Measurements from ENCODE around the gene DUSP22.

Gene DUSP22

DNA sequence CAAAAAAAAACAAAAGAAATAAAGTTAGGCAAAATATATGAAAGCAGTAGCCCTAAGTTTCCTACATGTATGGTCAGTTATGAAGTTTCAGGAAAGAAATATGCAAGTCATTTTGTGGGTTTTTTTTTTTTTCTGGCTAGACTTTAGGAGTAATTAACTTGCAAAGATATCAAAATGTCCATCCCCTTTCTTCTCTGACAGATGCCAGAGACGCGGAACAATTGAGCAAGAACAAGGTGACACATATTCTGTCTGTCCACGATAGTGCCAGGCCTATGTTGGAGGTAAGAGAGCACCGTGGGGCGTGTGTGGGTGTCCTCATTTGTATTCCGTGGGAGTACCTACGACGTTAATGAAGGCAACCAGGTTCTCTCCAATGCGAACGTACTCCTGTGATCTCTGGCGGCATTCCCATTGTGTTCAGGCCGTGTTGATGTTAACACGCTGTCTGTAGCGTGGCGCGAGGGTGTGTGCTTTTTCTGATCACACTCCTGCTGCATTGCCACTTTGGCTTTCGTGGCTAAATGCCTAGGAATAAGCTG lies 19.5 kb downstream of the DUSP22 start:
- no peak for FAIRE-seq

DNA sequence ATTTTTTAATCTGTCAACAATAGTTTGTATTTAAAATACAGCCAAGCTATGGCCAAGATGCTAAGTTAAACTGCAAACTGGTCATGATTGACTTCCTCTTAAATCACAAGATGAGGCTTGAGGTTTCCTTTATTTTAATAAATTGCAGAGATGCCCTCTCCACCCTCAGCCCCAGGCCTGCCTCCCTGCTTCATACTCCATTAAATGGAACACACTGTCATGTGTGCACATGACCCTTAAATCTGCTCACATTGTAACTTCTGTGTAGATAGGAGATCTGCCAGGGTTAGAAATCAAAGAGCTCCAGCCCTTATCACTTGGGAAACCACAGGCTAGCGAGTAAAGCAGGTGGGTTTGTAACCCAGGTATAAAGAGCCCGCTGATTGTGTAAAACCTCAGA lies 20.8 kb downstream of the DUSP22 start:
- no peak for FAIRE-seq

DNA sequence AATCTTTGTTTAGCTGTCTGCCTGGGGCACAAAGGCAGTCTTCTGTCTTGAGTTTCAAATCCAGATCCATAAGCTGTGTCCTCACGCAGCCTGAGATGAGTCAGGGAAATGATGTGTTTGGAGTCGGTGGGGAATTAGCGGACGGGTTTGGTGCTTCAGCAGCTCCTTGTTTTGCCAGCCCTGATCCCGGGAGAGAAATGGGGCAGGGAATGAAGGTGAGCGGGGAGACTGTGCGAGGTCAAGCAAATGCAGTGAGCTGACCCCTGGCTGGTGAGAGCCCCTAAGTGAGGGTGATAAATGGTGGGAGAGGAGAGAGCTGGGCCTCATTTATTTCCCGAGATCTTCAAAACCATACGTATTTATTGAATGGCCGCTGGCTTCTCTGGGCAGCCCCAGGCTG lies 21.6 kb downstream of the DUSP22 start:
- FAIRE-seq, result no peak

DNA sequence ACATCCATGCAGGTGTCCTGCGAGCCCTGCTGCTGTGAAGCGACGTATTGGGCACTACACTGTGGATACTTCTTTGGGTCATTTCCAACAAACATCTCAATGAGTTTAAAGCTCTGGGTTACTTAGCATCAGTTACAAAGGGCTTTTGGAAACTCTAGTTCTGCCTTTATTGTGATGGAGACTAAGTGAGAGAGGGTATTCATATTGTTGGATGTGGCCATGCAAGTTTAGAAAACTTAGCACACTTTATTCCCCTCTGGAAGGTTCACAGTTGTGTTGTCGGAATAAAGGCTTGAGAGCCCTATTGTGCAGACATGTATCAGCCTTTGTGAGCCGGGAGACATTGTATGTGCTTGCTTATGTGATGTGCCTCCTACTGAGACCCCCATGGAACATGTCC lies 22.1 kb downstream of the DUSP22 start:
- no peak for FAIRE-seq

DNA sequence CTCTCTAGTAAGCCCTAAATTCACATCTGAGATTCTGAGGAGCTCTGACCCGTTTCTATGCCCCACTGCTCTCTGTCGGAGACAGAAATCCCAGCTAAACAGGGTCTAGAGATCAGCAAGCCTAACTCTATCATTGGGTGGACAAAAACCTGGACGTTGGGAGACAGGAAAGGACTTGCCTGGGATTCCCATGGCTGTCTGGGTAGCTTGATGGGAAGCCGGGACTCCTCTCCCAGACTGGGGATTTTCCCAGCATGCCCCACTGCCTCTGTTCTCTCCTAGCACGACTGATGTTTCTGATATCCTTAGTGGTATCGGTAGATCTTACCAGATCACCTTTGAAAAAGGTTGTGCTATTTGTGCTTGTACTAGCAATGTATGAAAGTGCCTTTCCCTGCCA lies 22.9 kb downstream of the DUSP22 start:
- FAIRE-seq, result no peak

DNA sequence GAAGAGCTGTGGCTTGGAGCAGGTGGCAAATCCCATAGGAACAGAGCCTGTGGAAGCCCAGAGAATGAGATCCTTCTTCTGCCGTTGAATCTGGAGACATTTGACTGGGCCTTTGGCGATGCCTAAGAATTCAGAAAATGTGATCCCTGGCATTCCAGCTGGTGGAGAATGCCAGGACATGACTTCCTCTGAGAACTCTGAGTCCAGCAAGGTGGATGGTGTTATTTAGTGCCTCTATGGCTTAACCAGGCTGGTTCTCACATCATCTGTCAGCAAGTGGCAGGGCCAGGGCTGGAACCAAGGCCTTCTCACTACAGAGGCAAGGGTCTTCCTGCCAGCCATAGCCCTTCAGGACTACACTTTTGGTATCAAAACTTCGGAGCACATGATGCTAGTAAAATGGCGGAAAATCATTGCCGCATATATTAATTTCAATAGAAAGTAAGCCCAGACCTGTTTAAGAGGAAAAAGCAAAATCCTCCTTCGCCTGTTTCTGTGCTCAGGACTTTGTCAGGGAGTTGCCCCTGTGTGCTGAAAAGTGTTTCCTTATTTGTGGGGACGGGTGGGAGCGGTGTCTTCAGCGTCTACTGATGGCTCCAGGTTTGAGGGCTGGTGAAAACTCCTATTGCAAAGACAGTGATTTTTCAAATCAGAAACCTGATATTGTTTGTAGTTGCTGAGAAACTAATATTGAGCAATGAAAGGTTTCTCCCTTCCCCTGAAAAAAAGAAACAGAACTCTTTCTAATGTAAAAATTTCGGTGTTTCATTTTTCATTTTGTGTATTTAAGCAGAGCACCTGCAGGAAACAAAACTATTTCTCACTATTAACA lies 23.9 kb downstream of the DUSP22 start:
- FAIRE-seq, result no peak

DNA sequence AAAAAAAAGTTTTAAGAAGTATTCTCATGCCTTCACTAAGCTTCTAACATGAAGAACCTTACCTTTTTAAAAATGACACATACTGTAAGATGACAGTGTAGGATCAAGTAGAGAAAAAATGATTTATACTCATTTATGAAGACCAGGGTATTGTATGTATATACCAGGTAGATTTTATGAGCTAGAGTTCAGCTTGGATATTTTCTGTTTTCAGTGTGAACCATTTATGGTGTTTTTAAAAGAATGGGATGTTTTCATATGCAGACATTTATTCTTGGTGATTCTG lies 24.4 kb downstream of the DUSP22 start:
- no peak for FAIRE-seq

DNA sequence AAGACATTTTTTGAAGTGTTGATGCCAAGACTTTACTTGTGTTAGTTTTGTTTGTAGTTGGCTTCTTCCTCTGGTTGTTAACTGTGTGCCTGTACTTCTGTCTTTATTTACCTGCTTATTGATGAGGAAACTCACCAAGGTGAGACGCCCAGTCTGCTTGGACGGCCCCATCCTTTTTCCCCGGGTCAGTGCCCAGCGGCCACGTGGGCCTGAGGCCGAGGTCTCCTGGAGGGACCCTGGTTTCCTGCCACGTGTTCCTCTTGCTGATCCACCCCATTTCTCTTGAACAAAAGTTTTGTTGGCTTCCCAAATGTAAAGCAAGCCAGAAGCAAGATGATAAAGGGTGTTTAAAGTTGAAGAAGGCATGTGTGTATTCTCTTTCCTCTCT lies 24.8 kb downstream of the DUSP22 start:
- no peak for FAIRE-seq

DNA sequence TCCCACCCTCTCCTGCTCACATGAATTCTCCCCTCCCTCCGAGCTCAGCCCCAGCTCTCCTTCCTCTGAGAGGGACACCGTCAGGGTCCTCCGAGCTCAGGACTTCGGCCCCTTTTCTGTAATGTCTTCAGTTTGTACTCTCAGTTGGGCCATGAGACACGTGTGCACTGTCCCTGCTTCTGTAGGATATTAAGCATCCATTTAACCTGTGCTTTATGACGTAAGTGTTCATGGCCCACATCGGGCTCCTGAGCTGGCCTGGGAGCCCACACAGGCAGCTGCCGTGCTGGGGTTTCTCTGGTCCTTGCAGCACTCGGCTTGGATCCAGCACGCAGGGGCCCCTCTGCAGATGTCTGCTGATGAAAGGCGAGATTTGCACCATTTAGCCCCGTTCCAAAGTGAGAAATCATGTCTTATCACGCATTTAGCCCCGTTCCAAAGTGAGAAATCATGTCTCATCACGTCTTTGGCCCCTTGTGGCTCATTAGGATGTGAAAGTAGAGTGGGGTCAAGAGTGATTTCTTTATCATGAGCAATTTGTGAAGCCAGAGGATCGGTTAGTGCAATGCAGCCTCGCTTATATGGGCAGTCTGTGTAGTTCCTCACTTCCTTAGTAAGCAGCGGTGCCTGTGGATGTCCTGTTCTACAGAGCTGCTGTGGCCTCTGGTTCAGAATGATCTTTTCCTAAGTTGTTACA lies 25.3 kb downstream of the DUSP22 start:
- FAIRE-seq, result no peak

DNA sequence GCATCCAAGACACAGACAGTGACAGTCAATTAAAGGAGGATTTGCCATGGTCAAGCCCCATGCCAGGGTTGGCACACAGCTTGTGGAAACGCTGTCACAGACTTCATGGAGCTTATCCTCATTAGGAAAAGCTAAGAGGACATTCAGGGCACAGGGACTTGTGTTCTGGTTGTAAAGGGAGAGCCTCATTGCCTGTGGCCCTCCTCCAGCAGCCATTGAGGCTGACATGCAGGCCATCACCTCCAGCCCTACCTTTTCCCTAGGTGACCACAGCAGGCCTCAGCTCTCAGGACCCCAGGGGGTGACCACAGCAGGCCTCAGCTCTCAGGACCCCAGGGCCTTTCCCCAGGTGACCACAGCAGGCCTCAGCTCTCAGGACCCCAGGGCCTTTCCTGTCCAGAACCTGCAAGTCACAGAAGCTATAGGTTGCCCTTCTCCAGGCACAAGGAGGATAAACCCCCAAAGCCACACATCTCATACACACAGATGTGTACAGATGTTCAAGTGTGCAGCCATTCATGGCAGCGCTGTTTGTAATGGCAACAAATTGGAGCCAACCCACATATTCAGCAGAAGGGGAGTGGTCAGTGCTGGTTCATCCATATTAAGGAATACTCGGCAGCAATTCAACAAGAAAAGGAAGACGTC lies 26.1 kb downstream of the DUSP22 start:
- FAIRE-seq, result no peak

DNA sequence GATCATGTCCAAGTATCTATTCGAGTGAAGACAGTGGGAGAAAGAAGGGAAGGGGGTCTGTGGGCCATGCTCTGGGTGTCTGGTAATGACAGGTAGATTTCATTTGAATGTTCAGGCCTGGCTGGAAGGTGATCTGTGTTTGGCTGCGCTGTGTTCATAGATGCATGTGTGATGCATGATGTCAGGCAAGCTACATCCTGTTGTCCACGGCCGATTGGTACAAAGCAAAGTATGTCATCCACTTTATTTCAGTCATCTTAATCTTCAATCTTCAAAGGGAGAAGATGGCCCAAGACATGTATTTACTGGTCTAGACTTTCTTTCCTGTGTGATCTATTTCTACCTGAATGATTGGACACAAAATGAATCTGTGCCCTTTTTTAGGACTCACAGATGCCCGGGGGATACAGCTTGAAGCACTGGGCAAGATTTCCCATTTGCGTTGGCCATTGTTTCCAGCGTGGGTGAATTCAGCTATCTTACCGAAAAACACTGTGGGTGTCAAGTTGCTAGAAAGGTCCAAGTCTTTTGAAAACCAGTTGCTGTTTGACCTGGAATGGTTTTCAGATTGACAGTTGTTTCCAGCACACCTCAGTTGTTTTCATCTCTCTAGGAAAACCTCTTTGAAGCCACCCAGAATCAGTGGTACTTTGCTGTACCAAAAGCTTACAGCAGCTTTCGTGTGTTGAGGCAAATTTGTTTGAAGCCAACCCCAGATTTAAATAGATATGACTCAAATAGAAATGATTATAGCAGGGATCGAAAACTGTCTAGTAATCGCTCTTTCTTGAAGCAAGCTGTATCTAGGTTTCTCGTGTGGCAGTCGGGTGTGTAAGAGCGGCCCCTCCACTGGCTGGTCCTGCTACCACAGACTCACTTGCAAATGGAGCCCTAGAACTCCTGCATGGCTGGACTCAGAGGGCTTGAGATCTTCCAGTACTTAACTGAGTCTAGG lies 27.2 kb downstream of the DUSP22 start:
- FAIRE-seq, result no peak

DNA sequence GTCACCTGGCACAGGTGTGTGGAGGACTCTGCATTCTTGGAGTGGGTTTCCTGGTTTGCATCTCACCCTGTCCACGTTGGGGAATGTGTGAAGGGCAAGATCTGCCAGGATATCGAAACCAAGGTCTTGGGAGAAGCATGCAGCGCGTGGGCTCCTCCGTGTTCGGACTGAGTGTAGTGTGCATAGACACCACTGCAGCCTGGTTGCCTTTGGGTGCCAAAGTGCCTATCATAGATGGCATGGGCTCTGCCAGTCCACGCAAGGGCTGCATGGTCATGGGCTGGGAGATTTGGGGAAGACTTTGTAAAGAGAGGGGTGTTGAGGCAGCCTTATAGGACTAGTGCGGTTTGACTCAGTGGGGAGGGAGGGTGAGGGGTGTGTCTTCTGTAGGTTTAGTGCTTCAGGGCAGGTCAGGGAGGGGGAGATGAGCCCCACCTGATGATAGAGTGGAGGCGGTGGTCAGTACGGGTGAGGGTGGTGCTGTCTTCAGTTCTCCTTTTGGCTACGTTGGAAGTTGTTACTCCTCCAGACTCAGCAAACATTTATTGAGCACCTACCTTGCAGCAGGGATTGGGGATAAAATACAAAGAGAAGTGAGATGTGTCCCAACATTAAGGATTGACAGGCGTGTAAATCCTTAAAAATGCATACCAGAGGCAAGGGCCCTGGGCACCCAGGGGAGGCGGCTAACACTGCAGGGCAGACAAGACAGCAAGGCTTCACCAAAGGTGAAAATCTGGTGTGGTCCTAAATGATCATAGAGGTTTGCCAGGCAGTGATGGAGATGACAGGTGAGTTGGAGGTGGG lies 28.3 kb downstream of the DUSP22 start:
- FAIRE-seq, result no peak

DNA sequence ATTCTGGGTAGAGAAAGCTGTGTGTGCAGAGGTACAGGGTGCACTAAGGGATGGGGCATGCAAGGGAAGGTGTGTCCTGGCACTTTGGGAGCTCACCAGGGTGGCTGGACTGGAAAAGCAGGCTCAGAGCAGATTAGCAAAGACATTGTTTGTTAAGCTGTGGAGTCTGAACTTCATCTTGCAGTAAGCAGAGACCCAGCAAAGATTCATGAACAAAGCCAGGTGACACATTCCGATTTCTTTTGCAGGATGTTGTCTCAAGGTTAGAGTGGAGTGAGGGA lies 28.8 kb downstream of the DUSP22 start:
- no peak for FAIRE-seq

DNA sequence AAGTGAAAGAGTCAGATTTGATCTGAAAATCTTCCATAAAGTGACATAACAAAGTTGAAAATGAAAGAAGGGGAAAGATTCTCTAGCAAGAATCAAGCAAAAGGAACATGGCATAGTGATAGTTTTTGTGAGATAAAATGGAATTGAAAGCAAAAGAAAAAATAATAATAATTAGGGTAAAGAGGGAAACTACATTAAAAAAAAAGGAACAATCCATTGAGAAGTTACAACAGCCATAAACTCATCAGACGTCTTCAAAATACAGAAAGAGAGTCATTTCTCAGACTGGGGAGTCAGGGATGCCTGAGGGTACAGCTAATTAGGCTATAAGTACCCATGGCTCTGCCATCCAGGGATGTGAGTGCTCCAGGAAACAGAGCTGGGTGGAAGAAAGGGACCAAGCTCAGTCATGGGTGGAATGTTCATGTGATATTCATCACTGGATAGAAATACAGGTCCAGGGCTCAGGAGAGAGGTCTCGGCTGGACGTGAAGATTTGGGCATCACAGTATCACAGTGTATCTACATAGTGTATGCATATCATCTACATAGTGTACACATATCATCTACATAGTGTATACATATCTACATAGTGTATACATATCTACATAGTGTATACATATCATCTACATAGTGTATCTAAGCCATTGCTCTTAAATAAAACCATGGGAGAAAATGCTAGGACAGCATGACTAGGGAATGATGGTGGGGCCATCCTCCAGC lies 29.4 kb downstream of the DUSP22 start:
- no peak for FAIRE-seq

DNA sequence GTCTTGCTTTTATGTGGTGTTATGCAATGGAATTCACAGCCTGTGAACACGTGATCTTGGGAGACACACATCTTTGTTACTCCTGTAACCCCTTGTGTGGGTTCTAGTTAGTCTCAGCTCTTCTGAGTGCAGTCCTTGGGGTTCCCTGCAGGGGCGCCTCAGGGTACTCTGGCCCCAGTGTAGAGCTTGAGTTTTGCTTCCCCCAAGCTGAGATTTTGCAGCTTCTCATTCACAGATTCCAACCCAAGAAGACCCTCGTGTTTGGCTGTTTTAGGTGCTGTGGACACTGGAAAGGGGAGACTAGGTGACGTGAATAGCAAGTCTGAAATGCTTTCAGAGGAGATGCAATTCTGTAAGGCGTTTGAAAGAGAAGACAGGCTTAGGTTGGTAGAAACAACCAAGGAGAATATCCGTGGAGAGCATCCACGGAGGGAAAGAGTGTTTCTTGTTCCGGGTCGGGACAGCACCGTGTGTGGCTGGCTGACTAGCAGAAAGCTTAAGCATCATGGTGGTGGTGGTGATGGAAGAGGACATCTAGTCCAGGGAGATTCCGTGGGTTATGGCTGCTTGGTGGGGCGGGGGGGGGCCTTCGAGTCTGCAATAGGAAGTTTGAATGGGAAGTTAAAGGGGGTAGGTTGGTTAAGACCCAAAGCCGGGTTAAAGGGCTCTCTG lies 30.1 kb downstream of the DUSP22 start:
- FAIRE-seq, result no peak

DNA sequence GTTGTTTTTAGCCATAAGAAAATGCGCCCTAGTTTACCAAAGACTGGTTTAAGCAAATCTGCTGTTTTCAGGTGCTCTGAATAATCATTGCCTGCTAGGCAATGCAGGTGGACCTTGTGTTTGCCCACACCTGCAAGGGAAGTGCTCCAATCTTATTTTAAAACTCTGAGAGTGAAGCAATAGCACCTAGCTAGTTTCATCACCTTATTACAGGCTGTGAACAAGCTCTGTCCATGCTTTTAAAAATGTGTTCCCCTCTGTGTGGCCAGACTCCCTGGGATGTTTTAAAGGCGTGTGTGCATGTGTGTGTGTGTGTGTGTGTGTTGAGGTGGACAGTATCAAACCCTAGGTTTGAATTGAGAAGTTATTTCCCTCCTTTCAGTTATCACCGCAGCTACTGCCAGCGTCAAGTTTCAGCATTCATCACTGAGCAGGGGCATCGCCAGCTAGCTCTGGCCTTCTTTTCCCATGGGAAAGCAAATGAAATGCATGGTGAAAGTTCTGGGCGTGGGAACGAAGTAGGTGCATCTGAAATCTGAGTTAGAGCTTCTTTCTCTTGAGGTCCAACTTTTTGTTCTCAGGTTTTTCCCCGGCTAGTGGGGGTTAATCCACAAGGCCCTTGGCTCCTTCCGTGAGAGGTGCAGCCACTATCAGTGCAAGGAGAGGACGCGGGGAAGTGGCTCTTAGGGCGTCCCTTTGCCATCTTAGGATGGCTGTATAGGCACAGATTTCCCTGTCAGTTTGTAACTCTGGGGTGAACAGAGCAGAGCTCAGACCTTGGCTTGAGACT lies 30.8 kb downstream of the DUSP22 start:
- FAIRE-seq, result no peak

DNA sequence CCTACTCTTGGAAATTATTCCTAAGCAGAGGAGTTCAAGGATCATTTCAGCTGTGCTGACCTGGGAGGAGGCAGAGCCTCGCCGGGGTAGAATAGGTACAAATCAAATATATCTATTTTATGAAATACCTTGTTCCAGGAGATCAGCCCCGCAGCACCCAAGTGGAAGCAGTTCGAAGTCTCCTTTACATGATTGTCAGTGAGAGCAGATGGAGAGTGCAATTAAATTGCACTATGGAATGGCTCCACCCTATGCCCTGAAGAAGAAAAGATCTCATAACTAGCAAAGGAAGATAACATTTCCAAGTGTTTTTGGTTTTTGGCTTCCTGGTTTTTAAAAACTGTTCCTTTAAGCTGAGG lies 31.4 kb downstream of the DUSP22 start:
- FAIRE-seq, result no peak

DNA sequence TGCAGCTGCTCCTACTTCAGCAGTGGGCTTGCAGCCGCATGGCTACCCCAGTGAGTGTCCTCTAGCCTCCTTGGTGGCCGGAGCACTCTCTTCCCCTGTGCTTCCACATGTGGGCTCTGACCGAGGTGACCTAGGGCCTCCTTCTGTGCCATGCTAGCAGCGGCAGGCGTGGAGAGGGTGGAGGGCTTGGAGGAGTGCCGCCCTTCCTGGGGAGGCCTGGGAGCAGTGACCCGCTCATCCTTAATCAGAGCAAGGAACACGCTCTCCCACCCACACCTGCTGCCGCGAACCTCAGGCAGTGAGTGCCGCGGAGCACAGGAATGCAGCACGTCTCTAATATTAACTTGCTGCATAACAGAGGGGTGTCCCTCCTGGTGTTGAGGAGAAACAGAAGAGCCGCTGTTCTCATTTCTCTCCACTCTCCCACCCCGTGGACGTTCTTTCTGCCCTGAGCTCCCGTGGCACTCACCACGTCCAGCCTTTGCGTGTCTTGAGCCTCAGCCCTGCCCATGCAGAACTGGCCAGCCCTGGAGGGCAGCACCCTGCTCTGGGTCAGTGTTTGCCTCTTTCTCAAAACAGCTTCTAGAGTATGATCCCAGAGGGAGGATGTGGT lies 31.9 kb downstream of the DUSP22 start:
- FAIRE-seq, result no peak

DNA sequence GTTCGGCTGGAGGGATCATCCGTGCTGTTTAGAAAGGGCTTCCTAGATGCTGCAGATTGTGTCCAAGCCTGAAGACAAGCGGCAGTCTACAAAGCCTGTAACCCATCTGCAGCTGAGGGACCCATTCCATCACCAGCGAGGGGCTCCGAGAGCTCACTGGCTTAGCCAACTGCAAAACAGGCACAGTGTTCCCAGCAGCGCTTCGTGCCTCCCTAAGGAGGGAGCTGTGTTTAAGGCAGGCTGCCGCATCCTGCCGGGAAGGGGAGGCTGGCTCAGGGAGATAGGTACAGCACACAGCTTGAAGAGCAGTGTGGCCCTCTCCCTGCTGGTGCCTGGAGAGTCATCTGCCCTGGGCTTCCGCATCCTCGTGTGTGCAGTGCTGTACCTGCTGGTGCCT lies 32.4 kb downstream of the DUSP22 start:
- FAIRE-seq, result no peak
